GM12864 (cell line): ENCODE results near the gene ADAM10.

Experiments used
- DNase-seq: peaks from one replicate; pipeline ENCODE4 v3.0.0-alpha.2; 2011; ENCODE audit warnings: low read depth
- H3K4me3 ChIP-seq: 2 replicates; pipeline ENCODE4 v1.5.1; 2011; ENCODE audit warnings: mild to moderate bottlenecking, low read depth, low read length, control low read depth
- TF ChIP-seq, protein P1 (sequence below): IDR thresholded peaks from 2 replicates; pipeline ENCODE4 v1.5.1; 2011; ENCODE audit warnings: low read depth, mild to moderate bottlenecking, moderate library complexity, low read length, control low read depth, inconsistent platforms; ENCODE audit errors: missing control alignments

ADAM10 gene

DNA sequence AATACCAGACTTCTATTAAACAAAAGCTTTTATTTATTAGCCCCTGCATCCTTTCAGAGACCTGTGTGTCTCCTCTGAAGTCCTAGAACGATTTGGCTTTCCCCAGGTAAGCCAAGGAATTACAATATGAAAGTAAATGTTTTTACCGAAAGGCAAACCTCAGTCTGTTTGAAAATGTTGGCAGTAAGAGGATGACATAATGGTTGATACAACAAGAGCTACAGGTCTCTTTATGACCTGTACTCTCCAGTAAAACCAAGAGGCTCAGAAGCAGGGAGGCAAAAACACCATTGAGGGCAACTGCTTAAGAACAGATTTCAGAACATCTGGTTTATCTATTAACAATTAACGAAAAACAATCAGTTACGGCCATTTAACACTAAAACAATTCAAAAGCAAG lies 107.8 kb downstream of the ADAM10 start:
- TF ChIP-seq, protein P1, sequence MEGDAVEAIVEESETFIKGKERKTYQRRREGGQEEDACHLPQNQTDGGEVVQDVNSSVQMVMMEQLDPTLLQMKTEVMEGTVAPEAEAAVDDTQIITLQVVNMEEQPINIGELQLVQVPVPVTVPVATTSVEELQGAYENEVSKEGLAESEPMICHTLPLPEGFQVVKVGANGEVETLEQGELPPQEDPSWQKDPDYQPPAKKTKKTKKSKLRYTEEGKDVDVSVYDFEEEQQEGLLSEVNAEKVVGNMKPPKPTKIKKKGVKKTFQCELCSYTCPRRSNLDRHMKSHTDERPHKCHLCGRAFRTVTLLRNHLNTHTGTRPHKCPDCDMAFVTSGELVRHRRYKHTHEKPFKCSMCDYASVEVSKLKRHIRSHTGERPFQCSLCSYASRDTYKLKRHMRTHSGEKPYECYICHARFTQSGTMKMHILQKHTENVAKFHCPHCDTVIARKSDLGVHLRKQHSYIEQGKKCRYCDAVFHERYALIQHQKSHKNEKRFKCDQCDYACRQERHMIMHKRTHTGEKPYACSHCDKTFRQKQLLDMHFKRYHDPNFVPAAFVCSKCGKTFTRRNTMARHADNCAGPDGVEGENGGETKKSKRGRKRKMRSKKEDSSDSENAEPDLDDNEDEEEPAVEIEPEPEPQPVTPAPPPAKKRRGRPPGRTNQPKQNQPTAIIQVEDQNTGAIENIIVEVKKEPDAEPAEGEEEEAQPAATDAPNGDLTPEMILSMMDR = no peak
- no peak for DNase-seq
- H3K4me3 ChIP-seq = no peak overlapping the region

DNA sequence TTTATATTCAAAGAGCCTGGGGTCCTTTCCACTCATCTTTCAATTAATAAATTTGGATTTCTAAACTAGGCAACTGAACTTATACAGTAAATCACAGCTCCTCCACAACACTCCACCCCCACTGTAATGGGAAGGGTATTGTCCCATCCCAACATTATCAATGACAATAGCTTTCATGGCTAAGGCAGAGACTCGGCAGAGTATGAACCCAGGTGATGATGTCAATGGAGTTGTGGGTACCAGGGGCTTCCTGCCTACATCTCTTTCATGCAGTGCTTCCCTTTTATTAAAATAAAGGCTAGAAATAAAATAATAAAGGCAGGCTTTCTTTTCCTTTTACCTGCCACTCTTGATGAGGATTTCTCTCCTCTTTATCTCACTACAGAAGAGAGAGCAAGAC lies 109.5 kb downstream of the ADAM10 start:
- TF ChIP-seq, protein P1 = no peak
- no peak overlapping the region for H3K4me3 ChIP-seq
- DNase-seq = no peak

DNA sequence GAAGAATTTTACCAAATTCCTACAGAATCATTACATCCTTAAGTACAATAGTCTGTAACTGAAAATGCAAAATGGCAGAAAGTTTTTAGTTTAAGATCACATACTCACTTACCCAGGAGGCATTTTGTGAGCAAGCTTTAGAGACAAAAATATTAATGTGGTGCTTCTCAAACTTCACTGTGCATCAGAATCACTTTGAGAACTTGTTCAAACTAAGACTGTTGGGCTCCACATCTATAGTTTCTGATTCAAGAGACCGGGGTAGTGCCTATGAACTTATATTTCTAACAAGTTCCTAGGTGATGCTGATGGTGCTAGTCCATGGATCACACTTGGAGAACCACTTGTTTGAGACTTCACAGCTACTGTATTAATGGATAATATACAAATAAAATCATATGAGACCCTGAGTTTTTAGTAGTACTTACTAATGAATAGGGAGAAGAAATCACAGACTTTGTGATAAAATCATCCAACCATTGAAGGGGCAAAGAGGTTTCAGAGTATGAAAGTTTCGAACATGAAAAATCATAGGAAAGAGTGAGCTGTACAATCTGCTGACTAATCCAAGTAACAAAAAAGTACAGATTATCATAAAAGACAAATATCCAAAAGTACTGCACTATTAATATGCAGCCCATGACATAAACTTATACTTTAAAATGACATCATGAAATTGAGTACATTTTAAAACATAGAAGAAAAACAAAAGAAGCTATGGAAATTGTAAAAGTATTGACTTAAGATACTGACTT lies 110.3 kb downstream of the ADAM10 start:
- TF ChIP-seq, protein P1 = no peak
- no peak for DNase-seq
- H3K4me3 ChIP-seq = no peak overlapping the region

DNA sequence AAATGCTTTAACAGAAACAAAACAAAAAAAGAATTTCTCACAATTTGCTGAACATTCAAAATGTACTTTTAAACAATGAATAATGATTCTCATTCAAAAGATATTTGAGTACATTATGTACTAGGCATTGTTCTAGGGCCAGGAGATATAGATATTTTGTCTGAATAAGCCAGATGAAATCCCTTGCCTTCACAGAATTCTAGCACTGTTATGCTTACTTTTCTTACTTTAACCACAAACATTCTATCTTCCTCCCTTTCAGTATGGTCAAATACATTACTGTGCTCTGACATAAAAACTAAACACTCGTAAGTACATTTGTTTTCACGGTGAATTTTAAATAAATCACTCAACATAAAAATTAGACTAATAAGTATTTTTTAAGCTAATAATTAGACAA lies 116.7 kb downstream of the ADAM10 start:
- DNase-seq = no peak
- TF ChIP-seq, protein P1 = no peak
- no peak overlapping the region for H3K4me3 ChIP-seq

DNA sequence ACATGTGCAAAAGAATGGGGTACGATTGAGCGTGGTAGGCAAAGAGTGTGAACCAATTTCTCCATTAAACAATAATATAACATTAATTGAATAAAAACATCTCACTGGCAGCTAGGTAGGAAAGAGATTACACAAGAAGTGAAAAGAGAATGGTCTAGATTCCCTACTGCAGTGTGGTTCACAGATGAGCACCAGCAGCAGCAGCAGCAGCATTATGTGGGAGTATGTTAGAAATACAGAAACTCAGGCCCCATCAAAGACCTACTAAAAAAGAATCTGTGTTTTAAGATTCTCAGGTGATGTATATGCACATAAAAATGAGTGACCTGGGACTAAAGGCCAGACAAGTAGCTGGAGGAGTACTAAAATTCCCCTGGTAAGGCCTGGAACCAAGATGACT lies 118.2 kb downstream of the ADAM10 start:
- TF ChIP-seq, protein P1 = no peak
- H3K4me3 ChIP-seq = no peak overlapping the region
- DNase-seq = peak; percentile 2

DNA sequence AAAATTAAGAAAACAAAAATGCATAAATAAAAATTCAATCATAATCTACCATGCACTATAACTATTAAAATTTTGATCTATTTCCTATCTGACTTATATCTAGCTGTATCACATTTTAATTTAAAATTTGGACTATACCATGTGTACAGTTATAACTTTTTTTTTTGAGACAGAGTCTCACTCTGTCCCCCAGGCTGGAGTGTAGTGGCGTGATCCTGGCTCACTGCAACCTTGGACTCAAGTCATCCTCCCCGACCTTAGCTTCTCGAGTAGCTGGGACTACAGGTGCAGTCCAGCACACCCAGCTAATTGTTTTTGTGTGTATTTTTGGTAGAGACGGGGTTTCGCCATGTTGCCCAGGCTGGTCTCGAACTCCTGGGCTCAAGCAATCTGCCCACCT lies 119.9 kb downstream of the ADAM10 start:
- DNase-seq = no peak
- H3K4me3 ChIP-seq = no peak overlapping the region
- TF ChIP-seq, protein P1 = no peak
